Left forelimb (tissue), 1 donor: Measurements from ENCODE around the gene RNLS.
"Not testable (repeated sequence)": the region's sequence is repeated elsewhere in the genome, so short reads cannot be mapped to it uniquely, and the experiment has no call there.

Source experiments
- DNase-seq: peaks from one replicate; pipeline ENCODE4 v3.0.0-alpha.2; 2018; ENCODE audit warnings: low spot score

RNLS gene

DNA sequence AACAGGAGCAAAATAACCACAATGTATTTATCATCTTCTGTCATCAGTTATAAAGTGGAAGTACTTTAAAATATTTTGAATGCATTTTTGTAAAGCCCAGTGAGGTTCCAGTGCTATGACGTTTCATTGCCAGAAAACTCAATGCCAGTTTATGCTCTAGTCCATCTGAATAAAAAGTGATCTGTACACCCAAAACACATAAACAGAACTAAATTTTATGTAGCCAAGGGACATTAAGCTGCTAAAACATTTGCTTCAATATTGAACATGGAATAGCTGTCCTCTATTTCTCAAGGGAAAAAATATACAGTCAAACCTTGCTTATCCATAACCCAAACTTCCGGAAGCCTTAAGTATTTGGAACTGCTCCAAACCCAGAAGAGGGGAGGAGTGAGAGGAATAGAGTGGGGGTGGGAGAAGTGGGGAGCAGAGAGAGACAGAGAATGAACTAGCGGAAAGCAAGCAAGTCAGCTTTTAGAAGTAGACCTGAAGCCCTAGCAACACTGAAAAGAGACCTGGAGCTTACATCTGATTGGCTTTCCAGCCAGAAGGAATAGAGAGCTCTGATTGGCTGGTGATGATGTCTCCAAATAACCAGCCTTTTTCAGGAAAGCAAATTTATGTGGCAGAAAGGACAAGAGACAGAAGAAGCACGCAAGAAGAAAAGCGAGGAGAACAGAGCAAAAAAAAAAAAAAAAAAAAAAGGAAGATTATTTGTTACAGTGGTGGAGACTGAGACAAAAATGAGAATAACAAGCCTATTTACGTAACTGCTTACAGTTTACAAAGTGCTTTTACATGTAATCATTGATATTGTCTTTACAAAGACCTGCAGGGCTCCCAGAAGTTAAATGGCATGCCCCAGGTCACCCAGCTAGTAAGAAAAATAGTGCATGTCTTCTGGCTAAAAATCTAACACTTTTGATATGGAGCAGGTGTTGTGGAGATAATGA is 196.0 kb downstream of the RNLS start:
- no peak for DNase-seq

DNA sequence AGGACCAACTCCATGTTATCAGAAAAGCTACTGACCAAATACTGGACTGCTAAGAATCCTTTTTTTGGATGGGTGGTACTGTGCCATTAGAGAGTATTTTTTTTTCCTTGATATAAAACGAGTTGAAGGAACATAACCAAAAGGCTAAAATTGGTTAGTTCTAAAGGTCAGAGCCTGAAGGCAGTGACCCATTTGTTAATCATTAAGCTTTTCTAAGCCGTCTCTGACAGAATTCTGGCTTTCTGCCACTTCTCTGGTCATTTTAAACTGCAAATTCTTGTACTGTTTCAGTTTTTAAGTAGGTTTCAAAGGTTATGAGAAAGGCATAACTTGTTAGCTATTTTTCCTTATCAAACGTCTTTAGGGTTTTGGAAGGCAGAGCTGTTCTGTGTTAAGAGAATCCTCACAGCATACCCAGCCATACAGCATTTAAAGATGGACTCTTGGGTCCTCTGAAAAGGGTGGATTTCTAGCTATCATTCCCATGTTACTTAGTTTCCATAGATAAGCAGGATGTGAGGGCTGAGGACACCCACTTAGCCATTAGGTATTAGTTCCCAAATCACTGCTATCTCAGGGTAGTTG is 196.8 kb downstream of the RNLS start:
- DNase-seq: no peak

DNA sequence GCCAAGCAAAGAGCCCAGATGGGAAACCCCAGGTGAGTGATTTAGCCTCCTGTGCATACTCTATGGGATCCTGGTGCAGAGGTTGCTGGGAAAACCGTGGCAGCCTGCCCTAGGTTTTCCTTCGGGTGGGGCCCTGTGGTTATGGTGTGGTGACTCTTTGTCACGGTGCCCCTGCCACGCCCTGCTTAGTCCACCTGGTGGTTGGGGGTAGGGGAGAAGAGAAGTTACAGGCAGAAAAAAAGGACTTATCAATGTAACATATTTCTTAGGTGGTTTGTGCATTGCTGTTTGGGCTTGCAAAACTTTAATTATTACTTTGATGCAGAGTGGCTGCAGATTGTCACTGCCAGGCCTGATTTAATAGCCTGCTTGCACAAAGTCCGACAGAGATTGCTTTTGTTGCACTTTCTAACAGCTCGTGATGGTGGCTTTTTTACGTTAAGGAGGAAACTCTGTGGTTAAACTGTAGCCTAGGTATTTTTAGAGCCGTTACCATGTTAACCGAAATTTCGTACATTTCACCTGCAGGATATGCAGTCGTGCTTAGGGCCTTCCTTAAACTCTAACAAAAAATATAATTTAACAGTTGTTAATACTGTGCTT is 197.4 kb downstream of the RNLS start:
- DNase-seq: no peak

DNA sequence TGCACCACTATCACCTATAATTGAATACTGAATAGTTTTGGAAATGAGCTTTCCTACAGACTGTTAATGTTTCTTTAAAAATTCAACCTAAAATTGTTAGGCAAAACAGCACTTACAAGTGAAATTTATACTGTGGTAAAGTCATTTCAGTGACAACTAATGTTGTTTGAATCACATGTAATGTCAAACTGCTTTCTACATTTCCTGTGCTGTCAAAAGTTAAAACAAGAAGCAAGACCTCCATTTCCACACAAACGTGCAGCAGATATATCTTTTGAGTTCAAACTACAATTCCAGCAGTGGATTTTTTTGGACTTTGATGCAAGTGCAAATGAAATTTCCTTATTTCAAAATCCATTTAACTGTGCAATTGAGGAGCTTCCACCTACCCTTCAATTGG is 199.8 kb downstream of the RNLS start:
- DNase-seq: no peak

DNA sequence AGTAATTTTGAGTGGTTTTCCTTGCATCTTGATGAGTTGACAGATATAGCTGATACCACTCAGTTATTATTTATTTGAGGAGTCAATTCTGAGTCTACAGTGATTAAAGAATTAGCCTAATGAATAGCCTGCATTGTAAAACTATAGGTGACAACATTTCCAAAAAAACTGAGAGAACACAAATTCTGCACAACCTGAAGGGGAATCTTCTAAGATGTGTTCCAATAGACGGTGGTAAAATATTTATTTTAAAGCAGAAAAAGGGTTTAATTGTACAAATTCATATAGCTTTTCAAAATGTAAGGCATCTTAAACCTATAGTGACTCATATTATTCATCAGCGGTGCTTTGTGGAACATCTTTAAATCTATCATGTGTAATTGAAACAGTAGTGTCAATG is 200.4 kb downstream of the RNLS start:
- no peak for DNase-seq

DNA sequence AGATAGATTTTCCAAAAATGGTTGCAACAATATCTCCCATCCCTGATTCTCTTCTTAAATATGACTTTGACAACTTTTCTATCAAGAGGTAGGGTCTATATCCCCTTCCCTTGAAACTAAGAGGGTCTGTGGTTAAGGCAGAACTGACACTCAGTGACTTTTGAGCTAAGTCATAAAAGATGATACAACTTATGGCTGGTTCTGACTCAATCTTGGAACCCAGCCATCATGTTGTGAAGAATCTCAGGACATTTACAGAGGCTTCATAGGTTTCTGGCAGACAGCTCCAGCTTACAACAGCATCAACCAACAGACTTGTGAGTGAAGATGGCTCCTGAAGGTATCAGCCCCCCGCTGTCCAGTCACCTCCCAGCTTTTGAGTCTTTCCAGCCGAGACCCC is 203.5 kb downstream of the RNLS start:
- DNase-seq: no peak

DNA sequence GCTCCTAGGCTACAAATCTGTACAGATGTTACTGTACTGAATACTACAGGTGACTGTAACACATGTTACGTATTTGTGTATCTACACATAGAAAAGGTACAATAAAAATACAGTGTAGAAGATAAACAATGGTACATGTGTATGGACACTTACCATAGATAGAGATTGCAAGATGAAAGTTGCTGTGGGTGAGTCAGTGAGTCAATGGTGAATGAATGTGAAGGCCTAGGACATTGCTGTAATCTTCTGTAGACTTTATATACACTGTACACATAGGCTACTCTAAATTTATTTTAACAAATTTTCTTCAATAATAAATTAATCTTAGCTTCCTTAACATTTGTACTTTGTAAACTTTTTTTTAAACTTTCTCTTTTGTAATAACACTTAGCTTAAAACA is 205.6 kb downstream of the RNLS start:
- DNase-seq: no peak

DNA sequence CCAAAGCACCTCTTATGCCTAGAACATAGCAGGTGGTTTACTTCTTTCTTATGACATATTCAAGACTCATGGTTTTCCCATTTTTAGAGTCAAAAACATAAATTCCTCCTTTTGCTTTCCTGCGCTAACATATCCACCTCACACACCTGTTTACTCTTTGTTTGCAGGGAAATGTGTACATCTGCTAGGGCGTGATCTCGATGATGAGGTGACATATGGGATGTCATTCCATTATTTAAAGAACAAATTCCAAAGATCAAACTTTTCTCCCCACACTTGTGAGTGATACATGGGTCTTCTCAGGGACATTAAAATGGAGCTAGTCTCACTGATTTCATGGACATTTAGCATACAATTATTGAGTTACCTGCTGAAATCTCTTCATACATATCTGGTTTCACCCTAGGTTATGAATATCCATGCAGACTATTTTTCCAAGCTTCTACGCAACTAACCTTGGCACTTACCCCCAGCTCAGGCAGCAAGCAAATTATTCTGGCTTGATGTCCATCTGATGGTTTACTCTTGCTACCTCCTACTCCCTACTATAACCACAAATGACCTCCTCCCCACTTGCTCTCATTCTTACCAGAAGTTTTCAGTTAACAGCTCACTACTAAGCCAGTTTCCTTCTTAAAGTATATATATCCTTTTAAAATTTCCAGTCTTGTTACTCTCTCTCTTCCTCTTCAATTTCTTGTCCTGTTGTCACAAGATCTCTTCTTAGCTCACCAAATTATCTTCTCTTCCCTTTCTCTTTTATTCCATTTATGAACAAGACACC is 208.5 kb downstream of the RNLS start:
- no peak for DNase-seq

DNA sequence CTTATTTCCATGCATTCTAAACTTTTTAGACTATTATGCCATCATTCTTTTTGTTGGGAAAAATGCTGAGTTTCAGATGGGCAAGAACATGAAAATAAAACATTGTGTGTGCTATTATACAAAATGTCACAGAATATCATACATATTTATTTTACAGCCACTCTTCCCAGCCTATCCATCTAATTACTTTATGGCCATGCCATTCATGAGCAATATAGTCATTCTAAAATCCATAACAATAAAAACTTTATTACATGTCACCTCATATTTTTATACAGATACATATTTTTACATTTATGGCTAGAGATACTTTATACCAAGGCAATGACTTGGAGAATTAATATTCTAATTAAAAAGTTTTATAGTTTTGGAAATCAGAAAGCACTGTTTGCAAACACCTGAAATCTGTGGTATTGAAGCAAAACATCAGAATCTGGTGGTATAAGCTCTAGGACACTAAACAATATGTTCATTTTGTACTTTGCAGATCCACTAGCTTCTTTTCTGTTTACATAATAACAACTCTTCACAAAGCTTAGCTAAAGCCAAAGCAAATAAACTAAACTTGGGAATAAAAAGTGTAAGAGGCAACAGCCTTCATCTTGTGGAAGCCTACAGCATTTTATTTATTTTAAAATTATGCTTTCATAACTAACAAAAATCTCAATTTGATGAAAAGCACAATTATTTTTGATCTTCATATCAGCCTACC is 210.1 kb downstream of the RNLS start:
- no peak for DNase-seq

DNA sequence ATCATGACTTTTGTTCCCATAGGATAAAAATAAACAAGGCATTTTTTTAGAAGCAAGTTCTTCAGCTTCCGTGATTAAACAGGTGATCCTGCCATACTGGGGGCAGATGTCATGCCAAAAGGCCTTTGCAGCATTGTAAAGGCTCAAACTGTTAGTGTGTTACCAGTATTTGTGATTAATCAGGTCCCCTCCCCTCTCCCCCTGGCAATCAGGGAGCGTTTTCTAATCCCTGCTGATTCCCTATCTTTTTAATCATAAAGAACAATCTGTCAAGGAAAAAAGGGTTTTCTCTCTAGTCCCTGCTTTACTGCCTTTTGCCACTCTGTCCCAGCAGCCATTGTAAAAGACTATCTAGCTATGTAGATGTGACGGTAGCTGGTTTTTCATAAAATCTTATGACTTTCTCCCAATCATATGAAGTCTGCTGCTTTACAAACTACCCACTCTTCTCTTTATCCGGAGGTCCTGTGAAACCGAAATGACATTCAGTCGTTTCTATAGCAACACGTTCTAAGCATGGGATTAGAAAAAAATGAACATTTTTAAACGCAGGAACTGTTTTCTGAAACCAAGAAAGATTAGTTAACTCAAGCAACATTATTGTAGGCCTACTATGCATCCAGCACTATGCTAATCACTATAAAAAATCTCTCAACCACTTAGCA is 210.9 kb downstream of the RNLS start:
- no peak for DNase-seq

DNA sequence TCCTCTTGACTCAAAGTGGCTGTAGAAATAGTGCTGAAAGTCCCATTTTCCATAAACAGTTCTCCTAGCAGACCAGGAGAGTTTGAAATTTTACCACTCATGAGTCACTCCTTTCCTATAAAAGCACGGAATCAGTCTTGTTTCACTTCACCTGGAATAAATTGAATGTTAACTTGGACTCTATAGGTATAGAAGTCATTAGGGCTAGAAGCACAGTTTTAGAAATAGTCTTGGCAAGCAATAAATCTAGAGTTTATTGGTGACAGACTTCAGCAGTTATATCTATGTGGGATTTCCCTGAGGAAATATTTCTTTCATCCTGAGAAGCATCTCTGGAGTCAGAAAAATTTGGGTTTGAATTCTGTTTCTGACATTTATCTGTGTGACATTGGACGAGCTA is 212.4 kb downstream of the RNLS start:
- no peak for DNase-seq

DNA sequence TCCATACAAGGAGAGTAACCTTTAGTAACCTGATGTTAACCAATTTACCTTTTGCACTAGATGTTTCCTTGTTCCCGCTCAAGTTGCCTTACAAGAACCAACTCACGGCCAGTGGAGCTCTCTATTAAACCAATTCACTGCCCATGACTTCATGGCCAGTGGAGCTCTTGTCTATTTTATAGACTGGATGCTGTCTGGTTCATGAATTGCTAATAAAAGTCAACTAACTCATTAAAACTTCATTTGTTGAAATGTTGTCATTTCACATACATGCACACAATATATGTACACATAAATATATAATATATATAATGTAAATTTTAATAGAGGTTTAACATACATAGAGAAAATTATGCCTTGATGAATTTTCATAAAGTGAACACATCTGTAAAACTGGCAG is 216.3 kb downstream of the RNLS start:
- no peak for DNase-seq

DNA sequence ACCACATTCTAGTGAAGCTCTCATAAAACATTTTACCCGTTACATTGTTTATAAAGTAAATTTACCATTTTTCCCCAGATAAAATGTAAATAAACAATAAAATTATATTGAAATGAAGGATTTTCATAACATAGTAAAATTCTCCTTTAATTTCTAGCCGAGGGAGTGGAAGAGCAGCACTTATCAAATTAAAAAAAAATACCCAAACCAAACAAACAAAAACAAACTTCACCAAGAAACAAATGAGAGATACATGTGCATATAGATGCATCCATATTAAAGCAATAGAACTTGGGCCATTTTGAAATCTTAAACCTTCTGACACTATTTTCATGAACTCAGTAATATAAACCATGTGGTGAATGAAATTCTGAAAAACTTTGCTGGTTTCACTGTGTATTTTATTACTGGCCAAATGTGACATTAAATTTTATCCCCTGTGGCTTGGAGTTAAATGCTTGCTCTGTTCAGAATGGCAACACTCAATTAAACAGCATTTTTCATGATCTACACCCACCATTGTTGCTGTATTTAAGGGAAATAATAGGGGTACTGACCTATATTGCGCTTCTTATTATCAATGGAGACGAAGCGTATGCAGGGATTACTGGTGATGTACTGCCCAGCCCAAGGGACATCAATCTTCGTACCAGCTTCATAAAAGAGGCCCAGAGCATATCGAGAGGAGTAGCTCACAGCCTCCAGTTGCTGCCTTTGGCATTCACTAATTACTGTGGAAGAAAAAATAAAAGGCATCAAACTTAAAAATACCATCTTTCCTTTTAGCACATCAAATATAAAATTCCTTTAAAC is 220.9 kb downstream of the RNLS start:
- DNase-seq: no peak

DNA sequence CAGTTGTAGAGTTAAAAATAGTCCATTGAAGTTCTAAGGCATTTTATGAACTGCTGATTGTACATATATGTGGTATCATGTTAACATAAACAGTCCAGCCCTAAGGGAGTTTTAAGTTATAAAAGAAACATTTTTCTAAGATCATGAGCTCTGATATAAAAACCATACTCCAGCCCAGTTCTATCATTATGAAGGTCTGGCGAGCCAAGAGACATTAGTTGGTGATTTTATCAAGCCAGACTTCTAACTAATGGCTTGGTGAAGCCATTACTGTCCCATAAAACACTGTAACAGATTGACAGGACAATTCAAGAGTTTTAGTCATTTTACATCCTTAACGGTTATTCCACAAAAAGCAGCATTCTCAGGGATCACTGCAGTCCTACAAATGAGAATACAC is 221.6 kb downstream of the RNLS start:
- no peak for DNase-seq

DNA sequence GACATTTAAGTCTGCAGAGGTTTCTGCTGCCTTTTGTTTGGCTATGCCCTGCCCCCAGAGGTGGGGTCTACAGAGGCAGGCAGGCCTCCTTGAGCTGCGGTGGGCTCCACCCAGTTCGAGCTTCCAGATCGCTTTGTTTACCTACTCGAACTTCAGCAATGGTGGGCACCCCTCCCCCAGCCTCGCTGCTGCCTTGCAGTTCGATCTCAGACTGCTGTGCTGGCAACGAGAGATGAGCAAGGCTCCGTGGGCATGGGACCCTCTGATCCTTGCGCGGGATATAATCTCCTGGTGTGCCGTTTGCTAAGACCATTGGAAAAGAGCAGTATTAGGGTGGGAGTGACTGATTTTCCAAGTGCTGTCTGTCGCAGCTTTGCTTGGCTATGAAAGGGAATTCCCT is 227.4 kb downstream of the RNLS start:
- DNase-seq: not testable (repeated sequence)

DNA sequence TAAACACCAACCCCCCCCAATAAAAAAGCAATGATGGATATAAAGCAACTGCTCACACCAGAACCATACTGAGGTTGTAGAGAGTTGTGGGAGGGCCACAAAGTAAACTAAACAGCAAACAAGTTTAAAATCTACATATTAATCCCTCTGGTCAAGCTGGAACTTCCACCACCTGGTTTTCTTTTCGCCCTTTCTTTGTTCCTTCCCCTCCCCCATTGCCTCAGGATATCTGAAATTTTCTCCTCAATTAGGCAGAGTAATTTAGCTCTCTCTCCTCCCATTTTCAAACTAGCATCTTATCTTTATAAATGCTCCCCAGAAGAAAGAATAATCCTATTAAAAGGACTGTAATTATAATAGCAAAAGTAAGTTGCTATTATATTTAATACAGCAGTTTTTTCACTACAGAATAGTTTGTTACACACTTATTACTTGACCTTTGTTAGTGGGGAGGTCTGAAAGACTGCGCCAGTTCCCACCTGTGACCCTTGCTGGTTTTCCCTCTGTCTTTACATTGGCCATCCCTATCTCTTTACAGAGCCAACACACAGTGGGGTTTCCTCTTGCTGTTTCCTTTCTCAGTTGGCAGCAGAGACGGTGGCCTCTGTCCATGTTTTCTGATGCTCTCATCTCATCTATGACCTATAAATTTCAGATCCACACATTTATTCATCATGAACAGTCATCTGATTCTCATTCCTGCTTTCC is 235.4 kb downstream of the RNLS start:
- DNase-seq: no peak

DNA sequence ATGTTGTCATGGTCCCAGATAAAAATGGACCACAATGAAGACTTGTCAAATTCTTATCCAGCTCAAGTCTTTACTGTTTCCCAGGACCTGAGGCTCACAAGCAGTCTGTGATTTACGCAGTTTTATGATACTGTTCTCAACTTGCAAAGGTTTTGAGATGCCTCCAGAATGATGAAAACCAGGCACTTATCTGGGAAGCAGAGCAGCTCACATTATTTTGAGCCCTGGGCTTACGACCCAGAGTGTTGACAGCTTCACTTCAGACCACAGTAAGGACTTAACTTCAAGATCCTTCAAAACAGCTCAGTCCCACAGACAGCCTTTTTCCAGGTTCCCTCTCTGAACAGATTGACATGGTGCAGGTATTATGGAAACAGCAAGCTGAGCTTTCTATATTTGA is 236.1 kb downstream of the RNLS start:
- no peak for DNase-seq

DNA sequence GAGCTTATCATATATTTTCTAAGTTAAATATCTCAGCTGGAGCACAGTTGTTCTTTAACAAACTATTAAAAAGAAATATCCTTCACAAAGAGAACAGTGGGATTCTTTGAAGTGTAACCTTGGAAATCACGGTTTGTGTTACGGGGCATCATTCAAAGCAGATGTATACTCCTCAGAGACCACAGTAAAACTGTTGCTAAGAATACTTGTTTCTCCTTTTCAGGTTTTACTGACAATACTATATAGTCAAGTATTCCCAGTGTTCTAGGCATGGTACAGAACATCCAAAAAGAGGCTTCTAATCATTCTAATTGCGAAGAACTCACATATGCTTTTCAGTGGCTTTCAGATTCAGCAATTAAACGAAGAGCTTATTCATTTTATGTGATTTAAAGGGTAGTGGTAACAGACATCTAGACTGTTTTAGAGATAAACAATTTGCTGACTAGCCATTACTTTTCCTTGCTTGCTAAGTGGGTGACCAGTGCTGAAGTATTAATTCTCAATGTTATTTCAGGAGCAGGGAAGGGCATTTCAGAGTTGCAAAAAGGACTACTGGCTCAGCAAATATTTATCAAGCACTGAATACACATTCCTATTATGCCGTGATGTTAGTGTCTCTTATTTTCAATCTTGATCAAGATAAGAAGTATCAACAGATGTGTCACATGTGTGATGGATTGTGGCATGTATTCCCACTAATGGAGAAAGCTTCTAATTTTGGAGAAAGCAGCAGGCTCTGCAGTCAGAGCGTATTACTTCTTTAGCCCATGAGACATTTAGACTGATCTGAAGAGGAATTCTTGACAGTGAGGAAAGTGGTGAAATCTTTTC is 236.8 kb downstream of the RNLS start:
- no peak for DNase-seq
